Measurements from ENCODE around the gene ZNF181. TPM values are rescaled to one million over a fixed set of nuclear protein-coding genes. Genes with fewer than 3 reads are reported as not detected.

Gene ZNF181
- polyA plus RNA-seq, 2 of the 4 experiments (the other 2 are of a cell fraction), result 17.0 to 24.6 TPM

DNA sequence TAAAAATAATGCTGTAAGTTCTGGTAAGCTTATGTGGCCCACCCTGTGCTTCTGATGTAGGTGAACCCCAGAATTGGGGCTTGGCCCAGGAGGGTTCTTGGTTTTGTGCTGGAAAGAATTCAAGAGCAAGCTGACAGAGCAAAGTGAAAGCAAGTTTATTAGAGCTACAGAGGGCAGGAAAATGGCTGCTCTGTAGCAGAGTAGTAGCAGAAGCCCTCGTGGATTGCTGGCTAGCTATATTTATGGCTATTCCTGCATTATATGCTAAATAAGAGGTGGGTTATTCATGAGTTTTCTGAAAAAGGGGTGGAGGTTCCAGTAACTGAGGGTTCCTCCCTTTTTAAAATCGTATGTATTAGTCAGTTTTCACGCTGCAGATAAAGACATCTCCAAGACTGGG is 59.5 kb downstream of the ZNF181 start:
- TF ChIP-seq ZC3H11A (IDR thresholded peaks at IDR 0.05), result no peak
- TF ChIP-seq GATA3 (IDR thresholded peaks at IDR 0.05; ENCODE audit: borderline replicate concordance), result no peak
- Histone ChIP-seq H3K4me1 (no peaks in the 10 kb centered on the region), H3K4me2 (peak overlapping the region; percentile 31), H3K9me3 (peaks cover 40% of the 10 kb centered on the region; the same call in 2 of the 3 replicates), H3K27ac (no peak overlapping the region), H3K4me3 (no peak overlapping the region)
- WGBS (ENCODE audit: missing lambda C conversion rate), result 16% methylated on average over 3 of the region's 3 CpGs
- ChIA-PET CTCF (interaction anchor here (0.8 to 2.2 kb wide), 3 partner anchors 10 to 23 kb away, joined by 3 to 6 read pairs (median 4); no protein-coding TSS in a partner anchor), POLR2A (interaction anchor here (1.0 kb wide), 1 partner anchor 116 kb away, joined by 3 read pairs; the partner anchor contains the start of gene ZNF302)
- peak; percentile 43 to 46; a peak in 2 of 6 replicates for ATAC-seq
- peak; percentile 78 for FAIRE-seq
- DNase-seq (ENCODE audit: low read depth in 1 of 2, low spot score in 1 of 2), result no peak

DNA sequence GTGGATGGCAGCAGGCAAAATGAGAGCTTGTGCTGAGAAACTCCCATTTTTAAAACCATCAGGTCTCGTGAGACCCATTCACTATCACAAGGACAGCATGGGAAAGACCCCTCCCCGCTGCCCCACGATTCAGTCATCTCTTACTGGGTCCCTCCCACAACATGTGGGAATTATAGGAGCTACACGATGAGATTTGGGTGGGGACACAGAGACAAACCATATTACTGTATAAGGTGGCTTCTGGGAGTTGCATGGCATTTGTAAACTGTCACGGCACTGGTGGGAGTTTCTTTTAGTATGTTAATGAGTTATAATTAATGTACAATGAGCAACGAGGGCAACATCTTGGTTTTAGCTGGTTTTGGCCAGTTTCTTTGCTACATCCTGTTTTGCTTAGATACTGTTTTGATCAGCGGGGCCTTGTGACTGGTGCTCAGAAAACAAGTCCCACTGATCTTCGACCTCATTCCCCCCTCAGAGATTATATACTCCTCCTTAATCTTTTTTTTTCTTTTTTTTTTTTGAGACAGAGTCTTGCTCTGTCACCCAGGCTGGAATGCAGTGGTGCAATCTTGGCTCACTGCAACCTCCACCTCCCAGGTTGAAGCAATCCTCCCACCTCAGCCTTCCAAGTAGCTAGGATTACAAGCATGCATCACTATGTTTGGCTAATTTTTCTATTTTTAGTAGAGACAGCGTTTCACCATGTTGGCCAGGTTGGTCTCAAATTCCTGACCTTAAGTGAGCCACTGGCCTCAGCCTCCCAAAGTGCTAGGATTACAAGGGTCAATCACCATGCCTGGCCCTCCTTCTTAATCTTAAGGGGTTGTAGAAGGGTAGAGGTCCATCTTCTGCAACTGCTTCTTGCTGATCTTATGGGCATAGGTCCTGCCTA is 60.3 kb downstream of the ZNF181 start:
- CTCF ChIA-PET, result interaction anchor here (1.1 to 2.2 kb wide), 4 partner anchors 10 to 155 kb away, joined by 3 to 6 read pairs (median 3); no protein-coding TSS in a partner anchor
- POLR2A ChIA-PET, result interaction anchor here (1.0 kb wide), 1 partner anchor 117 kb away, joined by 3 read pairs; the partner anchor contains the start of gene ZNF302

More for the DNA sequence above, 60.3 kb downstream of the ZNF181 start:
- FAIRE-seq, result no peak
- Histone ChIP-seq H3K27ac (no peak overlapping the region), H3K9me3 (peaks cover 37% of the 10 kb centered on the region; the same call in 2 of the 3 replicates), H3K4me3 (no peak overlapping the region), H3K4me1 (no peaks in the 10 kb centered on the region), H3K4me2 (peak overlapping the region; percentile 31; the same call in 1 of the 3 replicates)
- TF ChIP-seq TFCP2L1 (CRISPR knock-in tag; IDR thresholded peaks at IDR 0.05), result no peak
- no peak for TF ChIP-seq FOSL2 (IDR thresholded peaks at IDR 0.05)
- no peak for TF ChIP-seq FOSL2 (CRISPR knock-in tag; IDR thresholded peaks at IDR 0.05)
- TF ChIP-seq CBX8 (IDR thresholded peaks at IDR 0.05), result no peak
- TF ChIP-seq BHLHE40 (IDR thresholded peaks at IDR 0.05; ENCODE audit: low read depth, low read length), result no peak
- TF ChIP-seq, protein P1, sequence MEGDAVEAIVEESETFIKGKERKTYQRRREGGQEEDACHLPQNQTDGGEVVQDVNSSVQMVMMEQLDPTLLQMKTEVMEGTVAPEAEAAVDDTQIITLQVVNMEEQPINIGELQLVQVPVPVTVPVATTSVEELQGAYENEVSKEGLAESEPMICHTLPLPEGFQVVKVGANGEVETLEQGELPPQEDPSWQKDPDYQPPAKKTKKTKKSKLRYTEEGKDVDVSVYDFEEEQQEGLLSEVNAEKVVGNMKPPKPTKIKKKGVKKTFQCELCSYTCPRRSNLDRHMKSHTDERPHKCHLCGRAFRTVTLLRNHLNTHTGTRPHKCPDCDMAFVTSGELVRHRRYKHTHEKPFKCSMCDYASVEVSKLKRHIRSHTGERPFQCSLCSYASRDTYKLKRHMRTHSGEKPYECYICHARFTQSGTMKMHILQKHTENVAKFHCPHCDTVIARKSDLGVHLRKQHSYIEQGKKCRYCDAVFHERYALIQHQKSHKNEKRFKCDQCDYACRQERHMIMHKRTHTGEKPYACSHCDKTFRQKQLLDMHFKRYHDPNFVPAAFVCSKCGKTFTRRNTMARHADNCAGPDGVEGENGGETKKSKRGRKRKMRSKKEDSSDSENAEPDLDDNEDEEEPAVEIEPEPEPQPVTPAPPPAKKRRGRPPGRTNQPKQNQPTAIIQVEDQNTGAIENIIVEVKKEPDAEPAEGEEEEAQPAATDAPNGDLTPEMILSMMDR (IDR thresholded peaks at IDR 0.05), result no peak
- no peak for TF ChIP-seq FOXS1 (CRISPR knock-in tag; IDR thresholded peaks at IDR 0.05)
- TF ChIP-seq MAFK (IDR thresholded peaks at IDR 0.05; ENCODE audit: partially characterized antibody), result no peak
- TF ChIP-seq RFX5 (IDR thresholded peaks at IDR 0.05), result no peak
- no peak for TF ChIP-seq SMC3 (IDR thresholded peaks at IDR 0.05)
- DNase-seq (ENCODE audit: low read depth in 1 of 2, low spot score in 1 of 2), result no peak
- no peak for ATAC-seq
- WGBS (ENCODE audit: missing lambda C conversion rate), result 15% methylated on average over 9 of the region's 9 CpGs

Other genes starting within 250 kb of the ZNF181 start
- 0.16 and 0.21 TPM in 2 replicates for gene SCGB2B2, start 57.1 kb upstream of the ZNF181 start, polyA plus RNA-seq (2011; rRNA removed)
- 0.07 to 0.26 TPM (median 0.08 TPM) in 3 replicates for gene SCGB2B2, start 57.1 kb upstream of the ZNF181 start, polyA plus RNA-seq (2017; fragmentation: RNase III; extraction: RNeasy Plus Mini Kit Qiagen cat#74134 plus additional on column Dnase treatment)
- gene ZNF302, start 56.6 kb upstream of the ZNF181 start, polyA plus RNA-seq (2011; rRNA removed), result 54.6 and 56.3 TPM in 2 replicates
- 24.2 to 27.1 TPM (median 26.2 TPM) in 3 replicates for gene ZNF302, start 56.6 kb upstream of the ZNF181 start, polyA plus RNA-seq (2017; fragmentation: RNase III; extraction: RNeasy Plus Mini Kit Qiagen cat#74134 plus additional on column Dnase treatment)
- 3.5 and 3.9 TPM in 2 replicates for gene ZNF599, start 39.0 kb downstream of the ZNF181 start, polyA plus RNA-seq (2011; rRNA removed)
- gene ZNF599, start 39.0 kb downstream of the ZNF181 start, polyA plus RNA-seq (2017; fragmentation: RNase III; extraction: RNeasy Plus Mini Kit Qiagen cat#74134 plus additional on column Dnase treatment), result 2.6 to 2.8 TPM (median 2.8 TPM) in 3 replicates
- gene ZNF30, start 192.7 kb downstream of the ZNF181 start, polyA plus RNA-seq (2011; rRNA removed), result 9.4 and 11.2 TPM in 2 replicates
- 5.1 to 5.7 TPM (median 5.4 TPM) in 3 replicates for gene ZNF30, start 192.7 kb downstream of the ZNF181 start, polyA plus RNA-seq (2017; fragmentation: RNase III; extraction: RNeasy Plus Mini Kit Qiagen cat#74134 plus additional on column Dnase treatment)
- 3.7 and 5.0 TPM in 2 replicates for gene ZNF792, start 230.0 kb downstream of the ZNF181 start, polyA plus RNA-seq (2011; rRNA removed)
- 1.9 to 2.2 TPM (median 2.0 TPM) in 3 replicates for gene ZNF792, start 230.0 kb downstream of the ZNF181 start, polyA plus RNA-seq (2017; fragmentation: RNase III; extraction: RNeasy Plus Mini Kit Qiagen cat#74134 plus additional on column Dnase treatment)

Data from A549 (cell line).